Endometrial microvascular endothelial cells (primary cell): ENCODE measurements around the gene ZC3H12D. TPM values are rescaled to one million over a fixed set of nuclear protein-coding genes. Genes with fewer than 3 reads are reported as not detected.

ENCODE experiments used
- total RNA-seq: library from RNA; depleted of rRNA; stranded (reverse); fragments of >200 nt; gene quantifications from one replicate; pipeline ENCODE4 v1.2.3, GENCODE V29; 2015; ENCODE audit errors: inconsistent ontology term

The ZC3H12D gene
- total RNA-seq, 1 donor from 2014 or later: not detected

Other genes starting within 250 kb of the ZC3H12D start
- gene TAB2, start 167.3 kb downstream of the ZC3H12D start, total RNA-seq: 26.1 TPM
- gene SUMO4, start 84.8 kb downstream of the ZC3H12D start, total RNA-seq: not detected
- gene PPIL4, start 61.0 kb upstream of the ZC3H12D start, total RNA-seq: 16.7 TPM
- gene GINM1, start 81.4 kb upstream of the ZC3H12D start, total RNA-seq: 42.6 TPM
- gene KATNA1, start 163.7 kb upstream of the ZC3H12D start, total RNA-seq: 30.1 TPM
- 21.4 TPM for gene LATS1, start 233.1 kb upstream of the ZC3H12D start, total RNA-seq